Hematopoietic multipotent progenitor cell treated with erythropoietin and hydrocortisone succinate and interleukin-3 and kit ligand, for 6 days (in vitro differentiated cells): ENCODE measurements around the gene CSN3.

Source experiments
- DNase-seq: peaks from one replicate; pipeline ENCODE4 v3.0.0-alpha.2; 2015

The CSN3 gene

DNA sequence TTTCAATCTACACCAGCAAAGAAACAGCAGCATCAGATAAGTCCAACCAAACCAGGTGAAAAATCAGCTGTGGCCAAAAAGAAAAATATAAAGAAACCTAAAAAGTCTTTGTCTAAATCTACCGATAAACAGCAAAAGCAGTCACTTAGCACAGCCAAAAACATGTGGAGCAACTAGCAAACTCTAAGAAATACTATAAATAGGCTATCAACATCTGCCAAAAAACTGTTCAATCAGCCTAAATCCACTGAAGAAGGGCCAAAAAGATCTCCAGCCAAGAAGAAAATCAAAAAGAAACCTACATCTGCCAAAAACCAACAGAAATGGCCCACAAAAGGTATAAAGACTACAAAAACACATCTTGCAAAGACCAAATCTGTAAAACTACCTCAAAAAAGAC, 55.7 kb downstream of the CSN3 start:
- no peak for DNase-seq

DNA sequence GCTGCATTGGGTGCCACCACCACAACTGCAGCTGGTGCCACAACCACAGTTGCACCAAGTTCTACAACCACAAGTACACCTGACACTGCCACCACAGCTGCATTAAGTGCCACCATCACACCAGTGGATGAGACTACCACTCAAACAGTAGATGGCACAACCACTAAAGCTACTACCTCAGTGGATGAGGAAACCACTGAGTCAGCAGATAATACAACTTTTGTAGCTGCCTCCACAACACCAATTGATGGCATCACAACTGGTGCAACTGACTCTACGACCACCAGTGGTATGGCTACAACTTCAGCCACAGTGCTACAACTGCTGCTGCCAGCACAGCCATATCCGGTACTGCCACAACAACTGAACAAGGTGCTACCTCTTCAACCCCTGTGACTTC, 57.2 kb downstream of the CSN3 start:
- DNase-seq = no peak

DNA sequence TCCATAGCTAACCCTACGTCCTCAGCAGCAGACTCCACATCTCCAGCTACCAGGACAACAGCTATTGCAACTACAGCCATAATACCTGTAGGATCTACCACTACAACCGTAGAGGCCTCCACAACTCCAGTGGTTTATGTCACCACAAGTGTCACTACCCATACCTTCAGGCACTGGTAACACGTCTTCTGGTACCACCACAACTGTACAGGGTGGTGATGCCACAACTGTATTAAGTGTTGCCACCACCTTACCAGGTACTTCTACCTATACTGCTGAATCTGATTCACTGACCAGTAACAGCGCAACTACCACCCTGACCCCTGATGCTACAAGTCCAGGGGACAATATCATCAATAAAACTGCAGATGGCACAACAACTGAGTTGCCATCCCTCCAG, 57.8 kb downstream of the CSN3 start:
- DNase-seq = no peak
